GM12878 (cell line): ENCODE measurements around the gene SUSD5. TPM values are rescaled to one million over a fixed set of nuclear protein-coding genes. Genes with fewer than 3 reads are reported as not detected.

Experiments used
- ATAC-seq: fragments of 200-7000 bp; cut with Tn5 transposase; 3 replicates; pipeline ENCODE4 v1.9.1; 2020; ENCODE audit warnings: mild to moderate bottlenecking, moderate library complexity
- BruUV-seq: library from RNA; stranded (reverse); fragments of 400-500 nt; replicated peaks from 2 replicates; lab custom pipeline; 2021; lab: Mats Ljungman, UMichigan
- CTCF ChIA-PET: fragments of 300-600 bp; sonication (Branson Sonifier 250); formaldehyde crosslinking; extraction: SDS; loops from one replicate; lab custom pipeline; 2021; ENCODE audit warnings: inconsistent platforms; lab: Yijun Ruan, JAX
- POLR2A ChIA-PET: fragments of 350-600 bp; formaldehyde crosslinking; extraction: SDS; loops from one replicate; lab custom pipeline; 2021; ENCODE audit warnings: inconsistent platforms; lab: Charles Lee
- RAD21 ChIA-PET: fragments of 300-600 bp; sonication (Branson Sonifier 250); formaldehyde crosslinking; loops from one replicate; lab custom pipeline; 2023; ENCODE audit warnings: antibody characterized with exemption; ENCODE audit not compliant: unreplicated experiment; lab: Charles Lee
- SMC1A ChIA-PET: fragments of 300-600 bp; sonication (Branson Sonifier 250); formaldehyde crosslinking; loops from one replicate; lab custom pipeline; 2023; ENCODE audit not compliant: unreplicated experiment, uncharacterized antibody; lab: Charles Lee
- DNase-seq: peaks from one replicate; pipeline ENCODE4 v3.0.0-alpha.2; 2011; ENCODE audit warnings: low read depth, low spot score
- FAIRE-seq: peaks from 3 replicates; lab custom pipeline; 2011; peaks lifted over from hg19 to GRCh38; lab: Jason Lieb, UNC
- H2AFZ ChIP-seq: 2 replicates; pipeline ENCODE4 v1.6.0; 2011; ENCODE audit warnings: low read depth, low read length, control low read depth; ENCODE audit not compliant: control insufficient read depth
- H3K27ac ChIP-seq: 2 replicates; pipeline ENCODE4 v1.5.1; 2011; ENCODE audit warnings: control low read depth; ENCODE audit not compliant: control insufficient read depth, insufficient read depth
- H3K27me3 ChIP-seq, 2 experiments: replicated peaks in 1 of 2; 2 replicates each; pipeline versions ENCODE4 v1.6.0 to v1.6.1; 2011; ENCODE audit warnings: low read length in 1 of 2; ENCODE audit not compliant: control insufficient read depth in 2 of 2, insufficient read depth in 2 of 2
- H3K36me3 ChIP-seq, 2 experiments: 2 replicates each; pipeline ENCODE4 v1.5.1; 2011; ENCODE audit warnings: low read length in 1 of 2; ENCODE audit not compliant: control insufficient read depth in 2 of 2, insufficient read depth in 2 of 2
- H3K4me1 ChIP-seq: 2 replicates; pipeline ENCODE4 v1.6.1; 2011; ENCODE audit warnings: mild to moderate bottlenecking, low read length, moderate library complexity, mixed read lengths; ENCODE audit not compliant: control insufficient read depth, insufficient read depth
- H3K4me2 ChIP-seq: 2 replicates; pipeline ENCODE4 v1.6.0; 2011; ENCODE audit warnings: control low read depth; ENCODE audit not compliant: control insufficient read depth, insufficient read depth
- H3K4me3 ChIP-seq: fragments of 200-600 bp; sonication (generic); 2 replicates; pipeline ENCODE4 v1.5.1; 2016
- H3K79me2 ChIP-seq: 2 replicates; pipeline ENCODE4 v1.6.0; 2011; ENCODE audit warnings: low read length; ENCODE audit not compliant: control insufficient read depth, insufficient read depth
- H3K9ac ChIP-seq: 2 replicates; pipeline ENCODE4 v1.8.0; 2011; ENCODE audit warnings: low read length, control low read depth, mixed read lengths; ENCODE audit not compliant: control insufficient read depth, insufficient read depth
- H3K9me3 ChIP-seq: replicated peaks from 3 replicates; pipeline ENCODE4 v1.5.1; 2011; ENCODE audit warnings: mild to moderate bottlenecking, low read length; ENCODE audit not compliant: control insufficient read depth, insufficient read depth
- H4K20me1 ChIP-seq: 2 replicates; pipeline ENCODE4 v1.6.0; 2011; ENCODE audit not compliant: control insufficient read depth, insufficient read depth
- BHLHE40 ChIP-seq, 2 experiments: fragments of 450-650 bp in 1 of 2; IDR thresholded peaks; 2 replicates each; pipeline ENCODE4 v1.6.1; 2011 to 2017; ENCODE audit warnings: low read depth in 2 of 2, borderline replicate concordance in 1 of 2, improper control_type of control experiment in 1 of 2, low read length in 1 of 2, mild to moderate bottlenecking in 1 of 2
- ETV6 ChIP-seq, 2 experiments: fragments of 450-650 bp in 1 of 2; IDR thresholded peaks in 1 of 2; conservative IDR thresholded peaks in 1 of 2; 2 replicates each; pipeline ENCODE4 v1.6.1; 2014; ENCODE audit warnings: antibody characterized with exemption in 1 of 2, borderline replicate concordance in 1 of 2, low read depth in 1 of 2, mild to moderate bottlenecking in 1 of 2, moderate library complexity in 1 of 2
- GABPA ChIP-seq: IDR thresholded peaks from 2 replicates; pipeline ENCODE4 v1.6.1; 2014; ENCODE audit warnings: antibody characterized with exemption, low read depth, mild to moderate bottlenecking, inconsistent platforms
- MTA2 ChIP-seq: fragments of 450-650 bp; IDR thresholded peaks from 2 replicates; pipeline ENCODE4 v1.6.1; 2016; ENCODE audit warnings: low read depth, mild to moderate bottlenecking, moderate library complexity
- POLR2AphosphoS2 ChIP-seq: IDR thresholded peaks from 2 replicates; pipeline ENCODE4 v1.6.1; 2011; ENCODE audit warnings: low read depth, mild to moderate bottlenecking, low read length, improper control_type of control experiment, moderate library complexity
- SKIL ChIP-seq: fragments of 450-650 bp; IDR thresholded peaks from 2 replicates; pipeline ENCODE4 v1.6.1; 2017; ENCODE audit warnings: mild to moderate bottlenecking, low read depth, inconsistent platforms; ENCODE audit not compliant: poor library complexity, severe bottlenecking
- SMAD1 ChIP-seq: fragments of 450-650 bp; IDR thresholded peaks from 2 replicates; pipeline ENCODE4 v1.6.1; 2018; ENCODE audit warnings: mild to moderate bottlenecking, low read depth; ENCODE audit not compliant: partially characterized antibody
- SP1 ChIP-seq: IDR thresholded peaks from one replicate; pipeline ENCODE4 v1.6.1; 2011; ENCODE audit warnings: low read depth, low read length
- TCF12 ChIP-seq: IDR thresholded peaks from 2 replicates; pipeline ENCODE4 v1.6.1; 2011; ENCODE audit warnings: low read depth, mild to moderate bottlenecking, low read length
- ZNF622 ChIP-seq: fragments of 450-650 bp; IDR thresholded peaks from 2 replicates; pipeline ENCODE4 v1.6.1; 2017; ENCODE audit warnings: mild to moderate bottlenecking, inconsistent platforms
- WGBS: methylation state at CpG from one replicate; pipeline ENCODE4 v1.1.6; 2016; ENCODE audit warnings: low lambda C conversion rate; ENCODE audit not compliant: insufficient replicate concordance, insufficient coverage; ENCODE audit errors: missing lambda C conversion rate; 5-methylcytosine and 5-hydroxymethylcytosine counted together
- in situ Hi-C: fragments of 300-500 bp; cut with MboI; formaldehyde crosslinking; loops from 9 replicates; pipeline ENCODE4 v1.14.3; 2018; ENCODE audit warnings: mixed read lengths
- intact Hi-C: fragments of 100-400 bp; cut with micrococcal nuclease; formaldehyde crosslinking; loops from one replicate; pipeline ENCODE4 v1.14.2; 2022; ENCODE audit not compliant: unreplicated experiment
- polyA plus RNA-seq, 11 experiments: library from polyadenylated mRNA; depleted of rRNA in 4 of 11; unstranded in 6 of 11; stranded (reverse) in 5 of 11; fragments of >200 nt; fragmentation: Nextera tagmentation in 4 of 11; fragmentation: Illumina TruSeq in 1 of 11; extraction: Ambion mirVana in 4 of 11; extraction: Trizol in 1 of 11; gene quantifications; 1 replicate in 1 of 11; 2 replicates in 10 of 11; pipeline versions ENCODE4 v1.2.1 to v1.2.3, GENCODE V29; 2011 to 2016; ENCODE audit warnings: inconsistent platforms in 2 of 11, missing spikeins in 2 of 11, low read depth in 1 of 11
- total RNA-seq, 4 experiments: library from RNA; depleted of rRNA in 3 of 4; stranded (reverse); fragments of >200 nt in 3 of 4; fragmentation: Illumina TruSeq in 1 of 4; extraction: Trizol in 1 of 4; gene quantifications; 2 replicates each; pipeline versions ENCODE4 v1.2.1 to v1.2.3, GENCODE V29; 2013 to 2021
- TF ChIP-seq, protein P1 (sequence below): fragments of 450-650 bp; IDR thresholded peaks from 2 replicates; pipeline ENCODE4 v1.6.1; 2018; ENCODE audit warnings: borderline replicate concordance, mild to moderate bottlenecking; ENCODE audit not compliant: partially characterized antibody
- TF ChIP-seq, protein P2 (sequence below): fragments of 450-650 bp; IDR thresholded peaks from 2 replicates; pipeline ENCODE4 v1.6.1; 2017; ENCODE audit warnings: mild to moderate bottlenecking, moderate library complexity

The SUSD5 gene
- total and polyA plus RNA-seq, 10 of the 15 experiments (the other 5 are each of a cell fraction or from before 2014, with no cell fraction given), result 0.01 to 0.05 (median 0.03) TPM; not detected in 4

DNA sequence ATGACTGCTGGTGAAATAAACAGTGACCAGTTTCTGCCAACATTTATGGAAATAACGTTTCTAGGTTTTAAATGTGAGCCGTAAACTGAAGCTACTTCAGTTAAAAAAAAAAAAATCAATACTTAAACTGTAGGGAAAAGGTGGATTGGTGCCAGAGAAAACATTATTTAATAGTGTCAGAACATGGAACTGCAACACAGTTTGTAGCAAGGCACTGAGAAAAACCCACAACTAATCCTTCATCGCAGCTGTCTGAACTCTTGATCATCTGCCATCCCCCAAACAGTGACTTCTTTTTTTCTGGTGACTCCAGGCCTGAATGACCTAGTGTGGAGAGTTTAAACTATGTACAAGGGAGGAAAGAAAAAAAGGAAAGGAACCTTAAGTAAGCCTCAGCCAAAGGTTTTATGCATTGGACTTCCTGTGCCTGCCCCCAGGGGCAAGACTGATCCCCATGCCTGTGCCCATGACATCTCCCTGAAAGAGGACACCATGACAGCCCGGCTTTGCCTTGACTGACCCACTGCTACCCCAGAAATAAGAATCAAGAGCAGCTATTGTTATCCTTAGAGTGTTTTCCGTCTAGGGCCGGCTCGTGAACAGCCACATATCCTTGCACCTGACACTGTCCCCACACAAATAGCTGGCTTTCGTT lies 71.7 kb downstream of the SUSD5 start (continued):
- TF ChIP-seq, protein P1, sequence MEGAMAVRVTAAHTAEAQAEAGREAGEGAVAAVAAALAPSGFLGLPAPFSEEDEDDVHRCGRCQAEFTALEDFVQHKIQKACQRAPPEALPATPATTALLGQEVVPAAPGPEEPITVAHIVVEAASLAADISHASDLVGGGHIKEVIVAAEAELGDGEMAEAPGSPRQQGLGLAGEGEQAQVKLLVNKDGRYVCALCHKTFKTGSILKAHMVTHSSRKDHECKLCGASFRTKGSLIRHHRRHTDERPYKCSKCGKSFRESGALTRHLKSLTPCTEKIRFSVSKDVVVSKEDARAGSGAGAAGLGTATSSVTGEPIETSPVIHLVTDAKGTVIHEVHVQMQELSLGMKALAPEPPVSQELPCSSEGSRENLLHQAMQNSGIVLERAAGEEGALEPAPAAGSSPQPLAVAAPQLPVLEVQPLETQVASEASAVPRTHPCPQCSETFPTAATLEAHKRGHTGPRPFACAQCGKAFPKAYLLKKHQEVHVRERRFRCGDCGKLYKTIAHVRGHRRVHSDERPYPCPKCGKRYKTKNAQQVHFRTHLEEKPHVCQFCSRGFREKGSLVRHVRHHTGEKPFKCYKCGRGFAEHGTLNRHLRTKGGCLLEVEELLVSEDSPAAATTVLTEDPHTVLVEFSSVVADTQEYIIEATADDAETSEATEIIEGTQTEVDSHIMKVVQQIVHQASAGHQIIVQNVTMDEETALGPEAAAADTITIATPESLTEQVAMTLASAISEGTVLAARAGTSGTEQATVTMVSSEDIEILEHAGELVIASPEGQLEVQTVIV, result no peak
- no peak for TF ChIP-seq BHLHE40 (IDR thresholded peaks at IDR 0.05; ENCODE audit: borderline replicate concordance in 1 of 2, low read depth in 2 of 2, low read length in 1 of 2)
- no peak for TF ChIP-seq MTA2

GRCh38 chr3:33145901-33146580 lies 72.6 kb downstream of the SUSD5 start:
- H3K27me3 ChIP-seq, result no peaks in the 10 kb centered on the region
- FAIRE-seq (no peak), DNase-seq (no peak), ATAC-seq (no peak)
- no peak overlapping the region for H2AFZ ChIP-seq
- H3K9me3 ChIP-seq, result no peaks in the 10 kb centered on the region
- CTCF ChIA-PET, result interaction anchor here (1.5 to 13.7 kb wide), 3 partner anchors 13 to 226 kb away, joined by 3 to 136 read pairs (median 18); no protein-coding TSS in a partner anchor
- WGBS, result 89% methylated on average over 9 of the region's 9 CpGs
- H3K4me3 ChIP-seq, result no peak overlapping the region
- intact Hi-C loops, result no loop called here
- no peaks in the 10 kb centered on the region for H3K79me2 ChIP-seq
- no TSS peak for BruUV-seq
- POLR2A ChIA-PET, result no interaction called here
- H4K20me1 ChIP-seq, result no peaks in the 10 kb centered on the region
- RAD21 ChIA-PET, result interaction anchor here (2.4 kb wide), 1 partner anchor 15 kb away, joined by 9 read pairs; no protein-coding TSS in a partner anchor
- no peak overlapping the region for H3K9ac ChIP-seq
- H3K4me1 ChIP-seq, result no peaks in the 10 kb centered on the region
- H3K27ac ChIP-seq, result no peak overlapping the region
- SMC1A ChIA-PET, result no interaction called here
- H3K4me2 ChIP-seq, result no peak overlapping the region
- in situ Hi-C loops, result no loop called here
- H3K36me3 ChIP-seq, result no peaks in the 10 kb centered on the region; a peak in 1 of 4 replicates
- no peak for TF ChIP-seq ETV6 (conservative IDR thresholded peaks at IDR 0.05 in 1 of 2, IDR thresholded peaks at IDR 0.05 in 1 of 2; ENCODE audit: borderline replicate concordance in 1 of 2, low read depth in 1 of 2)
- no peak for TF ChIP-seq TCF12
- no peak for TF ChIP-seq SP1
- TF ChIP-seq ZNF622, result no peak
- no peak for TF ChIP-seq SMAD1
- TF ChIP-seq SKIL, result no peak
- TF ChIP-seq POLR2AphosphoS2, result no peak
- TF ChIP-seq, protein P2, sequence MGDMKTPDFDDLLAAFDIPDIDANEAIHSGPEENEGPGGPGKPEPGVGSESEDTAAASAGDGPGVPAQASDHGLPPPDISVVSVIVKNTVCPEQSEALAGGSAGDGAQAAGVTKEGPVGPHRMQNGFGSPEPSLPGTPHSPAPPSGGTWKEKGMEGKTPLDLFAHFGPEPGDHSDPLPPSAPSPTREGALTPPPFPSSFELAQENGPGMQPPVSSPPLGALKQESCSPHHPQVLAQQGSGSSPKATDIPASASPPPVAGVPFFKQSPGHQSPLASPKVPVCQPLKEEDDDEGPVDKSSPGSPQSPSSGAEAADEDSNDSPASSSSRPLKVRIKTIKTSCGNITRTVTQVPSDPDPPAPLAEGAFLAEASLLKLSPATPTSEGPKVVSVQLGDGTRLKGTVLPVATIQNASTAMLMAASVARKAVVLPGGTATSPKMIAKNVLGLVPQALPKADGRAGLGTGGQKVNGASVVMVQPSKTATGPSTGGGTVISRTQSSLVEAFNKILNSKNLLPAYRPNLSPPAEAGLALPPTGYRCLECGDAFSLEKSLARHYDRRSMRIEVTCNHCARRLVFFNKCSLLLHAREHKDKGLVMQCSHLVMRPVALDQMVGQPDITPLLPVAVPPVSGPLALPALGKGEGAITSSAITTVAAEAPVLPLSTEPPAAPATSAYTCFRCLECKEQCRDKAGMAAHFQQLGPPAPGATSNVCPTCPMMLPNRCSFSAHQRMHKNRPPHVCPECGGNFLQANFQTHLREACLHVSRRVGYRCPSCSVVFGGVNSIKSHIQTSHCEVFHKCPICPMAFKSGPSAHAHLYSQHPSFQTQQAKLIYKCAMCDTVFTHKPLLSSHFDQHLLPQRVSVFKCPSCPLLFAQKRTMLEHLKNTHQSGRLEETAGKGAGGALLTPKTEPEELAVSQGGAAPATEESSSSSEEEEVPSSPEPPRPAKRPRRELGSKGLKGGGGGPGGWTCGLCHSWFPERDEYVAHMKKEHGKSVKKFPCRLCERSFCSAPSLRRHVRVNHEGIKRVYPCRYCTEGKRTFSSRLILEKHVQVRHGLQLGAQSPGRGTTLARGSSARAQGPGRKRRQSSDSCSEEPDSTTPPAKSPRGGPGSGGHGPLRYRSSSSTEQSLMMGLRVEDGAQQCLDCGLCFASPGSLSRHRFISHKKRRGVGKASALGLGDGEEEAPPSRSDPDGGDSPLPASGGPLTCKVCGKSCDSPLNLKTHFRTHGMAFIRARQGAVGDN, result no peak
- no peak for TF ChIP-seq GABPA
